Neural progenitor cell (in vitro differentiated cells): ENCODE results near the gene FLT3LG. TPM values are rescaled to one million over a fixed set of nuclear protein-coding genes. Genes with fewer than 3 reads are reported as not detected.

Source experiments
- DNase-seq: peaks from one replicate; pipeline ENCODE4 v3.0.0-alpha.2; 2016; ENCODE audit warnings: low spot score
- H2AFZ ChIP-seq: fragments of 200-600 bp; sonication (generic); replicated peaks from 2 replicates; pipeline ENCODE4 v1.6.1; 2016; ENCODE audit warnings: antibody characterized with exemption
- H3F3A ChIP-seq: fragments of 200-600 bp; sonication (generic); 2 replicates; pipeline ENCODE4 v1.6.1; 2016; ENCODE audit warnings: antibody characterized with exemption, low read depth
- H3K27ac ChIP-seq: fragments of 200-600 bp; sonication (generic); 2 replicates; pipeline ENCODE4 v1.5.1; 2016; ENCODE audit warnings: mild to moderate bottlenecking
- H3K27me3 ChIP-seq: fragments of 200-600 bp; sonication (generic); 2 replicates; pipeline ENCODE4 v1.6.1; 2016; ENCODE audit warnings: mild to moderate bottlenecking, moderate library complexity
- H3K36me3 ChIP-seq: fragments of 200-600 bp; sonication (generic); 2 replicates; pipeline ENCODE4 v1.5.1; 2016
- H3K4me1 ChIP-seq: fragments of 200-600 bp; sonication (generic); 2 replicates; pipeline ENCODE4 v1.6.1; 2016; ENCODE audit warnings: mixed run types
- H3K4me2 ChIP-seq: fragments of 200-600 bp; sonication (generic); 2 replicates; pipeline ENCODE4 v1.6.1; 2016
- H3K4me3 ChIP-seq: fragments of 200-600 bp; sonication (generic); 2 replicates; pipeline ENCODE4 v1.5.1; 2016
- H3K79me2 ChIP-seq: fragments of 200-600 bp; sonication (generic); 2 replicates; pipeline ENCODE4 v1.6.1; 2016; ENCODE audit warnings: low read depth
- H3K9ac ChIP-seq: fragments of 200-600 bp; sonication (generic); 2 replicates; pipeline ENCODE4 v1.6.1; 2016
- H3K9me3 ChIP-seq: fragments of 200-600 bp; sonication (generic); 2 replicates; pipeline ENCODE4 v1.5.1; 2016; ENCODE audit warnings: low read depth
- H4K20me1 ChIP-seq: fragments of 200-600 bp; sonication (generic); 2 replicates; pipeline ENCODE4 v1.6.1; 2016; ENCODE audit warnings: low read depth
- H3K27ac Mint-ChIP-seq: 3 replicates; pipeline ENCODE4 v1.8.0; 2021; ENCODE audit warnings: mixed read lengths
- H3K27me3 Mint-ChIP-seq: 2 replicates; pipeline ENCODE4 v1.8.0; 2022; ENCODE audit warnings: low read depth, mild to moderate bottlenecking, inconsistent platforms, moderate library complexity, mixed read lengths; ENCODE audit not compliant: insufficient read depth
- H3K36me3 Mint-ChIP-seq: 3 replicates; pipeline ENCODE4 v1.8.0; 2021; ENCODE audit warnings: mixed read lengths
- H3K4me1 Mint-ChIP-seq: 3 replicates; pipeline ENCODE4 v1.8.0; 2021; ENCODE audit warnings: mixed read lengths
- H3K4me3 Mint-ChIP-seq: 3 replicates; pipeline ENCODE4 v1.8.0; 2021; ENCODE audit warnings: mild to moderate bottlenecking, moderate library complexity, mixed read lengths
- H3K9me3 Mint-ChIP-seq: 3 replicates; pipeline ENCODE4 v1.8.0; 2020; ENCODE audit warnings: mixed read lengths
- EZH2 ChIP-seq: fragments of 200-600 bp; sonication (generic); IDR thresholded peaks from 2 replicates; pipeline ENCODE4 v1.6.1; 2017; ENCODE audit warnings: antibody characterized with exemption, mild to moderate bottlenecking, moderate library complexity
- EZH2phosphoT487 ChIP-seq: fragments of 200-600 bp; sonication (generic); IDR thresholded peaks from 2 replicates; pipeline ENCODE4 v1.6.1; 2017; ENCODE audit warnings: antibody characterized with exemption
- total RNA-seq: library from RNA; depleted of rRNA; stranded (reverse); fragments of >200 nt; gene quantifications from 2 replicates; pipeline ENCODE4 v1.2.3, GENCODE V29; 2015; ENCODE audit warnings: low replicate concordance
- TF ChIP-seq, protein P1 (sequence below): fragments of 200-600 bp; sonication (generic); IDR thresholded peaks from 2 replicates; pipeline ENCODE4 v1.5.1; 2017; ENCODE audit warnings: antibody characterized with exemption, mild to moderate bottlenecking

Gene FLT3LG
- total RNA-seq, 1 donor from 2014 or later = 0.24 TPM

DNA sequence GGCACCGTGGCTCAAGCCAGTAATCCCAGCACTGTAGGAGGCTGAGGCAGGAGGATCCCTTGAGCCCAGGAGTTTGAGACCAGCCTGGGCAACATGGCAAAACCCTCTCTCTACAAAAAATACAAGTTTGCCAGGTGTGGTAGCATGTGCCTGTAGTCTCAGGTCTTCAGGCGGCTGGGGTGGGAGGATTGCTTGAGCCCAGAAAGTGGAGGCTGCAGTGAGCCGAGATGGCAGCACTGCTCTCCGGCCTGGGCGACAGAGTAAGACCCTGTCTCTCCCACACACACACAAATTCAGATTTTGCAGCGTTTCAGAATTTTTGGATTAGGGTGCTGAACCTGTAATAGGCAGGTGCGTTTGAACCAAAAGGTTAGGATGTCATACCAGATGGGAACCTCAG, 24.5 kb downstream of the FLT3LG start:
- TF ChIP-seq, protein P1, sequence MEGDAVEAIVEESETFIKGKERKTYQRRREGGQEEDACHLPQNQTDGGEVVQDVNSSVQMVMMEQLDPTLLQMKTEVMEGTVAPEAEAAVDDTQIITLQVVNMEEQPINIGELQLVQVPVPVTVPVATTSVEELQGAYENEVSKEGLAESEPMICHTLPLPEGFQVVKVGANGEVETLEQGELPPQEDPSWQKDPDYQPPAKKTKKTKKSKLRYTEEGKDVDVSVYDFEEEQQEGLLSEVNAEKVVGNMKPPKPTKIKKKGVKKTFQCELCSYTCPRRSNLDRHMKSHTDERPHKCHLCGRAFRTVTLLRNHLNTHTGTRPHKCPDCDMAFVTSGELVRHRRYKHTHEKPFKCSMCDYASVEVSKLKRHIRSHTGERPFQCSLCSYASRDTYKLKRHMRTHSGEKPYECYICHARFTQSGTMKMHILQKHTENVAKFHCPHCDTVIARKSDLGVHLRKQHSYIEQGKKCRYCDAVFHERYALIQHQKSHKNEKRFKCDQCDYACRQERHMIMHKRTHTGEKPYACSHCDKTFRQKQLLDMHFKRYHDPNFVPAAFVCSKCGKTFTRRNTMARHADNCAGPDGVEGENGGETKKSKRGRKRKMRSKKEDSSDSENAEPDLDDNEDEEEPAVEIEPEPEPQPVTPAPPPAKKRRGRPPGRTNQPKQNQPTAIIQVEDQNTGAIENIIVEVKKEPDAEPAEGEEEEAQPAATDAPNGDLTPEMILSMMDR = no peak
- TF ChIP-seq EZH2 = no peak
- TF ChIP-seq EZH2phosphoT487 = no peak
- peak overlapping the region; percentile 95 for H3K4me2 ChIP-seq
- peaks cover 29% of the 10 kb centered on the region for H3K79me2 ChIP-seq
- no peak overlapping the region for H3K9ac ChIP-seq
- H3K4me3 ChIP-seq = no peak overlapping the region
- H4K20me1 ChIP-seq = peaks cover 42% of the 10 kb centered on the region
- Mint-ChIP-seq H3K4me1 (peaks cover 41% of the 10 kb centered on the region), H3K9me3 (no peaks in the 10 kb centered on the region), H3K36me3 (peaks cover 13% of the 10 kb centered on the region), H3K4me3 (peak overlapping the region; percentile 96), H3K27ac (peak overlapping the region; percentile 82), H3K27me3 (peaks cover 7% of the 10 kb centered on the region)
- H3K9me3 ChIP-seq = no peaks in the 10 kb centered on the region
- peaks cover 13% of the 10 kb centered on the region for H3K36me3 ChIP-seq
- H3K27ac ChIP-seq = peak overlapping the region; percentile 25
- no peaks in the 10 kb centered on the region for H3K27me3 ChIP-seq
- H3F3A ChIP-seq = peaks cover 84% of the 10 kb centered on the region
- no peak for DNase-seq
- H3K4me1 ChIP-seq = peaks cover 20% of the 10 kb centered on the region
- no peak overlapping the region for H2AFZ ChIP-seq

DNA sequence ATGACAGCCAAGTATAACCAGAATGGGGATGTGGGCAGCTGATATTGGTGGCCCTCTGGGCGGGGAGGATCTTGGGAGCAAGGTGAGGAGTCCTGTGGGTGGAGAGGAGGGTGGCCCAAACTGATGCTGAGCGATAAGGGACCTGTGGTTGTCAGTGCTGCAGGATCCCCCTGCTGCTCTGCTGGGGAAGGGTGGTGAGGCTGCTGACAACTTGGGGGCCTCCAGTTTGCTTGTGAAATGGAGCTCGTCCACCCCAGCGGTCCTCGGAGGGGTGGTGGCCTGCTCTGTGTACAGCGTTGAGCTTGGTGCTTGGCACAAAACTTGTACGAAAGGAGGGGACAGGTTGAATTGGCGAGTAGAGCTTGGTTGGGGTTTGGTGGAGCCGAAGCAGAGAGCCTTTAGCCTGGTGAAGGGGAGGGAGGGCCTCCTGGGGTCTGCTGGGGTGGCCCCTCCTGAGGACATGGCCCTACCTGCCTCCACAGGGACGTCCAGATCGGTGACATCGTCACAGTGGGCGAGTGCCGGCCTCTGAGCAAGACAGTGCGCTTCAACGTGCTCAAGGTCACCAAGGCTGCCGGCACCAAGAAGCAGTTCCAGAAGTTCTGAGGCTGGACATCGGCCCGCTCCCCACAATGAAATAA, 25.1 kb downstream of the FLT3LG start:
- Mint-ChIP-seq H3K36me3 (peaks cover 13% of the 10 kb centered on the region), H3K27me3 (peaks cover 9% of the 10 kb centered on the region), H3K4me1 (peaks cover 42% of the 10 kb centered on the region), H3K4me3 (peak overlapping the region; percentile 96), H3K27ac (peak overlapping the region; percentile 82), H3K9me3 (no peaks in the 10 kb centered on the region)
- no peaks in the 10 kb centered on the region for H3K9me3 ChIP-seq
- no peak overlapping the region for H2AFZ ChIP-seq
- peak overlapping the region; percentile 25 for H3K27ac ChIP-seq
- H3K4me2 ChIP-seq = peak overlapping the region; percentile 95
- peaks cover 42% of the 10 kb centered on the region for H4K20me1 ChIP-seq
- peaks cover 22% of the 10 kb centered on the region for H3K4me1 ChIP-seq
- no peak for DNase-seq
- peaks cover 13% of the 10 kb centered on the region for H3K36me3 ChIP-seq
- no peak overlapping the region for H3K9ac ChIP-seq
- peaks cover 78% of the 10 kb centered on the region for H3F3A ChIP-seq
- TF ChIP-seq EZH2phosphoT487 = no peak
- TF ChIP-seq EZH2 = no peak
- TF ChIP-seq, protein P1 = no peak
- peaks cover 29% of the 10 kb centered on the region for H3K79me2 ChIP-seq
- H3K4me3 ChIP-seq = no peak overlapping the region
- H3K27me3 ChIP-seq = no peaks in the 10 kb centered on the region

DNA sequence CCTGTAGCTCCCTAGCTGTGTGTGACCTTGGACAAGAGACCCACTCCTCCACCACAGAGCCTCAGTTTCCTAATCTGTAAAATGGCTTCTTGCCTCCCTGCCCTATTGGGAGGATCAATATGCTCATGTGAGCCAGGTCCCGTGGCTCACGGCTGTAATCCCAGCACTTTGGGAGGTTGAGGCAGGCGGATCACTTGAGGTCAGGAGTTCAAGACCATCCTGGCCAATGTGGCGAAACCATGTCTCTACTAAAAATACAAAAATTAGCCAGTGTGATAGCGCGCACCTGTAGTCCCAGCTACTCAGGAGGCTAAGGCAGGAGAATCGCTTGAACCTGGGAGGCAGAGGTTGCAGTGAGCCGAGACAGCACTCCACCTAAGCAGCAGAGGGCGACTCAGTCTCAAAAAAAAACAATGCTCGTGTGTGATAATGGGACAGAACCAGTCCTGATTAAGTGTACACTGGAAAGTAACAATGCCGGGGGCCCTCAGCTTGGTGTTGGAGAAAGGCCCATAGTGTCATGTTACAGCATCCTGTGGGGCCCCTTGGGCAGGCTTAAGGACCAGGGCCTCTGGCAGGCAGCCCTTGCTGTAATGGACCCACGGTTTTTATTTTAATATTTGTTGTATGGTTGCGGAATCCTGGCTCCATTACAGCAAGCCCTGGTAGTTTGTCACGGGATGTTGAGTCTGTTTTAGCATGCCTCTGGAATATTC, 29.0 kb downstream of the FLT3LG start:
- Mint-ChIP-seq H3K27me3 (peaks cover 12% of the 10 kb centered on the region), H3K27ac (no peak overlapping the region), H3K4me3 (peak overlapping the region; percentile 35), H3K9me3 (no peaks in the 10 kb centered on the region), H3K36me3 (peaks cover 7% of the 10 kb centered on the region), H3K4me1 (peaks cover 25% of the 10 kb centered on the region)
- no peak overlapping the region for H3K27ac ChIP-seq
- H4K20me1 ChIP-seq = peaks cover 28% of the 10 kb centered on the region
- H3K4me2 ChIP-seq = peak overlapping the region; percentile 45
- H3K9ac ChIP-seq = no peak overlapping the region
- H3F3A ChIP-seq = peaks cover 46% of the 10 kb centered on the region
- H2AFZ ChIP-seq = no peak overlapping the region
- no peak overlapping the region for H3K4me3 ChIP-seq
- TF ChIP-seq EZH2phosphoT487 (no peak), EZH2 (no peak)
- TF ChIP-seq, protein P1 = peak; percentile 59
- no peaks in the 10 kb centered on the region for H3K9me3 ChIP-seq
- H3K79me2 ChIP-seq = peaks cover 11% of the 10 kb centered on the region
- H3K4me1 ChIP-seq = peaks cover 11% of the 10 kb centered on the region
- H3K27me3 ChIP-seq = no peaks in the 10 kb centered on the region
- DNase-seq = peak; percentile 84
- peaks cover 7% of the 10 kb centered on the region for H3K36me3 ChIP-seq
